HG02885 (cell line): ENCODE results near the gene GNRHR.
"Not testable (repeated sequence)": the region's sequence is repeated elsewhere in the genome, so short reads cannot be mapped to it uniquely, and the experiment has no call there.

ENCODE experiments used
- ATAC-seq: cut with Tn5 transposase; IDR thresholded peaks from one replicate; pipeline ENCODE4 v1.9.1; 2021; ENCODE audit warnings: mild to moderate bottlenecking; ENCODE audit not compliant: unreplicated experiment, poor library complexity

GNRHR gene

GRCh38 chr4:67754288-67754687 is at the start of gene GNRHR:
TSS of gene GNRHR (minus strand) at chr4:67754388. CDS start at chr4:67754335, 53 bp downstream.
- no peak for ATAC-seq

- no peak for ATAC-seq
These were observed 42.6 kb upstream of the GNRHR start for GRCh38 chr4:67796810-67797209.

GRCh38 chr4:67790721-67791120 is 36.5 kb upstream of the GNRHR start:
- no peak for ATAC-seq

GRCh38 chr4:67787311-67787710 is 33.1 kb upstream of the GNRHR start:
- ATAC-seq, result no peak

GRCh38 chr4:67785528-67785927 is 31.3 kb upstream of the GNRHR start:
- peak; percentile 49 for ATAC-seq

DNA sequence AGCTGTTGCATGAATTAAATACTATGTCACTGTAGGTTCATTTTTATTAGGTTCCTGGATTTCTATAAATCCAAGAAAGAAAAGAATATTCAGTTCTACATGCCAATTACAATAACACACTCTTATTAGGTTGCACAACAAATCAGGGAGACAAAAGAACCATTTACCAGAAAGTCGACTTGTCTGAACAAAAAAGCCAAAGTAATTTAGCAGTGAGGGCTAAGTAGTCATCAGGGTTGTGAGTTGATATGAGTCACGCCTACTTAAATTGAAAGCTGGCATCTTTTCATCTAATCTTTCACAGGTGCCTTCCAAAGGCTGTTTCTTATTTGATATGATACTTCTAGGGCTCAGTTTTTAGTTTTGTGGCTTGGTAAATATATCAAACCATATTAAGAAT is 25.4 kb upstream of the GNRHR start:
- no peak for ATAC-seq

DNA sequence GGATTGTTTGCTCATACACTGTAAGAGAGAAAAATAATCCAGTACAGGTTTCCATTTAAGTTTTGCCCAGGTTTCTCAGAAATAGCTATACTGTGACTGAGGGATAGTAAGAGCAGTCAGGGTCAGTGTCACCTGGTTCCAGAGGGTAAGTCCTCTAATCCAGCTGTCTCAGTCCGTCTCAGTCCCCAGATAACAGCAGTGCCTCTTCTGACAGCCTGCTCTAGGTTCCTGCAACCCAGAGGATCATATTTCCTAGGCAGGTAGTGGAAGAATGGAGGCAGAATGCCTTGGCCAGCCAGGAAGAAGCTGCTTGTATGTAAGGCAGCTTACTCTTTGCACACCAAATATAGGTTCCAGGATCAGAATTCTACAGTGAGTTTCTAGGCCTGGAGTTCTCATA is 22.6 kb upstream of the GNRHR start:
- ATAC-seq, result no peak

DNA sequence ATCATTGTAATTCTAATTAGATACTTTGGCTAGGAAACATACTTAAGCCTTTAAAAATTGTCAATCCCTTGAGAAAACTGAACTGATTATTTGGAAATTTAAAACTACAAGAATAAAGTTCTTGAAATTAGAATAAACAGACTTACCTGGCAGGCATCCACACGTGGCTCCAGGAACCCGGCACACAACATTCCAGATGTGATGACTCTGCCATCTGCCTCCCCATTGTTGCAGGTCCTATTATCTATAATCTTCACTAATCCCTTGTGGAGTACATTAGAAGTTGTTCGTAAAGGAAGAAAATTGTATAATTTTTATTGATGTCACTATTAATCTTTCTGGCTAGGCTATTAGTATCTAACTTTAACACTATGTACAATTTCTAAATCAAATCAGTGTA is 16.2 kb upstream of the GNRHR start:
- no peak for ATAC-seq

DNA sequence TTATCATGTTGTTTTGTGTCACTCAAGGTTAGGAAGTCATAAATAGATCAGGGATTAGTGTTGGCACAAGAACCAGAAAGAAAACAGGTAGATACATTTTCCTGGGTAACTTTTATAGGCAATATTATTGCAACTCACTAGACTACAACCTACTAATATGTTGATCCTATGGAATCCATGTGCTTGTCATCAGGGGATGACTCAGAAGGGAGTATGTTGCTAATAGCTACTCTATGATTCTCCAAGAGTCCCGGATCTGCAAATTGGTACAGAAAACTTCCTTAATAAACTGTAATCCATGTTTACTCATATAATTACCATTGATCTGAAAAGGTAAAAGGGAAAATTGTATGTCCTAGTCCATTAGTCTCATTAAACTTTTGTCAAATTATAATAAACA is 11.7 kb upstream of the GNRHR start:
- no peak for ATAC-seq

- ATAC-seq, result no peak
These were observed 11.2 kb upstream of the GNRHR start for GRCh38 chr4:67765401-67765800.

DNA sequence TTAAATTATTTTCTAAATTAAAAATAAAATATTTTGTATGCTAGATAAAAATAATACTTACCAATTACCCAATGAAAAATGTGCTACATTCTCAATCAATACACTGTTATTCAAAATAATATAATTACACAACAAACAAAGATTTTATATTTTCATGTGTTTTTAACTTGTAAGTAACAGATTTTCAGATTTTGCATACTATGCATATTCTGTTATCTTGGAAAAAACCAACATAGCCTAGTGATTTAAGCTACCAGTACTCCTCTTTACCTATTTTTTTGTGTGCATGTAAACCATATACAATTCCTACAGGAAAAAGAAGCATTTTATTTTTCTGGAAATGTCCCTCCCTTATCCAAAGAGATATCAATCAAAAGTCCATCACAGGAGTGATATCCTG is 10.0 kb upstream of the GNRHR start:
- ATAC-seq, result no peak

- ATAC-seq, result peak; percentile 100
These were observed 7.9 kb upstream of the GNRHR start for GRCh38 chr4:67762086-67762485.

- not testable (repeated sequence) for ATAC-seq
These were observed 2.8 kb upstream of the GNRHR start for GRCh38 chr4:67756991-67757390.

DNA sequence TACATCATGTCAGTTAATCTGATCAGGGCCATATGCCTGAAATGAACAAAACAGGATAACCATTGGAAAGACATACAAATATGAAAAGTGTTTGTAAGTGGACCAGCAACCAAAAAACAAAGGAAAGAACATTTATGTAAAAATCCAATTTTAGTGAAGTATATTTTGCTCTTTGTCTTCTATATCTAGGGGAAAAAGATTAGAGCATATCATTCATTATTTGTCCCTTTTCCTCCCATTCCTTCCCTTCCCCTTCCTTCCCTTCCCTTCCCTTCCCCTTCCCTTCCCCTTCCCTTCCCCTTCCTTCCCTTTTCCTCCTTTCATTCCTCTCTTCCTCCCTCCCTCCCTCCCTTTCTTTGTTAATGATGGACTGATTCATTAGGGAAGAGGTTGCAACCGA is 1.8 kb upstream of the GNRHR start:
- no peak for ATAC-seq

DNA sequence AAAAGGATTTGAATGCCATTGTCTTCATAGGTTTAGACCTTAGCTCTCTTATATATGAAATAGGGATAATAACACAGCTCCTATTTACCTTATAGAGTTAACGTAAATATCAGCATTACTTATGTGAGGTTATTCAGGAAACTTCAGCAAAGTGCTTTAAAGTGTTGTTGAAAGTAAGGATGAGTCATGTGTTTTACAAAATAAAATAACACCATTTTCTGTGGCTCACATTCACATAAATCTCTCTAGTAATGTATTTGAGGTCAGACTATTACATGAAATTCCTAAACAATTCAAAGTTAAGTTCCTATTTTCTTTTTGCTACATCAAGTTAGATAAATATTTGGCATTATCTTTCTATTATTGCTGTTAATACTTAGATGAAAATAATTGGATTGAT is 2.9 kb downstream of the GNRHR start:
- ATAC-seq, result no peak

DNA sequence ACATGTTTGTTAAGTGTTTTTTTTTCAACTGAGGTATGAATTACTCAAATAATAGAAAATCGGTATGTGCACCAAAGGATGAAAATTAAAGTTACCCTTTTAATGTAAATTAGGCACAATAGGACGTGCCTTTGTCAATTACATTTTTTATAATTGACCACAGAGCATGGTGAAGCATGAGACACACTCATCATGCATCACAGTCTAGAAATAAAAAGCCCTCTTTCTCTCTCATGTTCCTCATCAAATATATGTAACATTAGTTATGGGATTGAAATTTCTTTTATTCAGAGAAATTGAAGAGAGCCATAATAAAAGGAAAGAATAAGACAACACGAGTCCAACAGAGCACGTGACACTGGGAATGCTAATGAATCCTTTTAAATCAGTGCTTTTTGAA is 3.5 kb downstream of the GNRHR start:
- ATAC-seq, result no peak

DNA sequence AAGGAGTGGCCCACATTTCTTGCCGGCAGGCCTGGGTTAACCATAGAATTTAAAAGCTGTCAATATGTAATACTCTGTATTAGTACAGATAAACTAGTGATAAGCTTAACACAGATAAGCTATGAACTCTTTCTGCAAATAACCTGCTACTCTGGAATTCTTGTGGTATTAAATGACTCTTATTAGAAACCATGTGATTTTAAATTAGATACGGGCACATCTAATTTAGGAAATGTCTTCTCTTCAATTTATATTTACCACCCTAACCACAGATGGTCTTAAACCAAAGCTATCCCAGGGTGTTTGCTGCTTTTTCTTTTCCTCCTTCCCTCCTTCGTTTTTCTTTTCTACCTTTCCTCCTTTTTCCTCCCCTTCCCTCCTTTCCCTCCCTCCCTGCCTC is 4.9 kb downstream of the GNRHR start:
- no peak for ATAC-seq

DNA sequence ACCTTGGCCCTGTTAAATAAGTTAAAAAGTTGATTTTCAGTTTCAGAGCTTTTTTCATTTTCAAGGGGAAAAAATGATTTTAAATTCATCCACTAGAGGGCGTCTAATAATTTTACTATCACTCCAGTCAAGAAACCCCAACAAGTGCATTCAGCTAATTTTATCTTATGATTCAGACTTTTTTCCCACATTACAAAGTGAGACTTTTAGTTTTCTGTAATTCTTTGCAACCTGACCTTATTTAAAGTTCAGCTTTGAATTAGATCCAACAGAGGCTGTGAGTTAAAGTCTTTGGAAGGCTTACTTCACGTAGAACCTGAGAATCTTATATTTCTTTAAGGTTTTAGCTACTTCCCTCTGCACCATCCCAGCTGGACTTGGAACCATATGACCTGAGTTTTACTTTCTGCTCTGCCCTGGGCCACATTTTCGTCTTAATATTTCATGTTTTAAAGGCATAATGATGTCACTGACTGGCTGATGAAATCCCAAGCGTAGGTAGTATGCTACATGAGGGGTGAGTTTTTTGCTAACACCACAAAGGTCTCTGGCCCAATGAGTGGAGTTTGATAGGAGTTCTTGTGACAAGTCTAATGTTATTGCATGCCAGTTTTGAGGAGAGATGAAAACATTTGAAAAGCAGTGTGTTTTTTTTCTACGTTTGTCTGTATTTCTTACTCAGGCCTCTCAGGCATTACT is 7.2 kb downstream of the GNRHR start:
- ATAC-seq, result no peak

- ATAC-seq, result no peak
These were observed 9.5 kb downstream of the GNRHR start for GRCh38 chr4:67744561-67745283.

- ATAC-seq, result no peak
These were observed 11.0 kb downstream of the GNRHR start for GRCh38 chr4:67743194-67743593.

DNA sequence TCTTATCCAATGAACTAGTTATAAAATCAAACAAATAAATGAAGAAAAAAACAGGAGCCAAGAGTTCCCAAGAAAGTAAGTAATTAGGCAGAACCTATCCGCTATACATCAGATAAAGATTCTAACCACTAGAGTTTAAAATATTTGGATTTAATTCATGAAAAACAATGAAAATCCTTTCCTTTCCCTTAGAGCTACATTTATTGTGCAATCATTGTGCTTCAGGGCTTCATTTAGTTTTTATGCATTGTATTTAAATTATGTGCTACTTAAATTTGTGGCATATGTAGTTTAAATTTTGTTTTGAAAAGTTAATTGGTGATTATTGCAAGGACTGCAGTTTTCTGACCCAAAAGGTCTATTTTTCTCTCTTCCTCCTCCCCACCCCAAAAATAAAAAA is 17.9 kb downstream of the GNRHR start:
- ATAC-seq, result no peak

DNA sequence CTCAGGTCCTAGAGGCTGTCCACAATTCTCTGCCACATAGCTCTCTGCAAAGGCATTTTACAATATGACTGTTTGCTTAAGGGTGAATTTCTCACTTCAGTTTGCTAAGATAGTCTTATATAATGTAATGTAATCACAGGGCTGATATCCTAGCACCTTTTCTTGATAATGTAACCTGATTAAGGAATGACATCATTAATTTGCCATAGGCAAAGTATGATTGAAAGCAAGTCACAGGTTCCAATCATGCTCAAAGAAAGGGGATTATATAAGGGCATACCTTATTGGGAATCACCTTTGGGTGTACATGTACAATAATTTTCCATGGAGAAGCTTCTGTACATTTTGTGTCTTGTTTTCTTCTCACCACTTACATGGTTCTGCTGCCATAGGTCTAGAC is 18.9 kb downstream of the GNRHR start:
- no peak for ATAC-seq
